HepG2 (cell line): ENCODE measurements around the gene NAV2. TPM values are rescaled to one million over a fixed set of nuclear protein-coding genes. Genes with fewer than 3 reads are reported as not detected.
A peak's percentile ranks its signal among the peaks of the same experiment; 100 is the strongest.

Experiments
- BHLHE40 ChIP-seq: IDR thresholded peaks from 2 replicates; pipeline ENCODE4 v1.6.1; 2011; ENCODE audit warnings: low read length, improper control_type of control experiment
- CREB1 ChIP-seq, 2 experiments: fragments of 450-650 bp in 1 of 2; IDR thresholded peaks; 2 replicates each; pipeline ENCODE4 v1.6.1; 2016 to 2017; ENCODE audit warnings: control low read depth in 1 of 2, mild to moderate bottlenecking in 1 of 2, missing compliant biosample characterization in 1 of 2, missing genetic modification characterization in 1 of 2
- DBP ChIP-seq: sonication (generic); formaldehyde crosslinking; IDR thresholded peaks from 2 replicates; pipeline ENCODE4 v1.4.0; 2020; ENCODE audit warnings: missing genetic modification reagents; ENCODE audit errors: not compliant biosample characterization
- DNMT1 ChIP-seq: sonication (generic); formaldehyde crosslinking; IDR thresholded peaks from 2 replicates; pipeline ENCODE4 v1.5.1; 2020; ENCODE audit warnings: mild to moderate bottlenecking, missing genetic modification reagents
- DNMT3B ChIP-seq: conservative IDR thresholded peaks from 2 replicates; pipeline ENCODE4 v1.6.1; 2016; ENCODE audit warnings: missing biosample characterization, control low read depth
- GRHL1 ChIP-seq: sonication (generic); formaldehyde crosslinking; conservative IDR thresholded peaks from 2 replicates; pipeline ENCODE4 v1.8.0; 2022; ENCODE audit warnings: missing genetic modification reagents
- ISX ChIP-seq: sonication (generic); formaldehyde crosslinking; conservative IDR thresholded peaks from 2 replicates; pipeline ENCODE4 v1.5.0; 2020; ENCODE audit warnings: missing genetic modification reagents
- KDM5B ChIP-seq: sonication (generic); formaldehyde crosslinking; IDR thresholded peaks from 2 replicates; pipeline ENCODE4 v1.4.0; 2020; ENCODE audit warnings: missing genetic modification reagents, mild to moderate bottlenecking, borderline replicate concordance
- KLF12 ChIP-seq: sonication (generic); formaldehyde crosslinking; IDR thresholded peaks from 2 replicates; pipeline ENCODE4 v1.4.0; 2020; ENCODE audit warnings: missing genetic modification reagents, borderline replicate concordance
- MLLT10 ChIP-seq: sonication (generic); formaldehyde crosslinking; IDR thresholded peaks from 2 replicates; pipeline ENCODE4 v1.4.0; 2020; ENCODE audit warnings: missing genetic modification reagents
- MLXIP ChIP-seq: sonication (generic); formaldehyde crosslinking; IDR thresholded peaks from 2 replicates; pipeline ENCODE4 v1.9.0; 2021; ENCODE audit warnings: missing genetic modification reagents, borderline replicate concordance
- MXD3 ChIP-seq: IDR thresholded peaks from 2 replicates; pipeline ENCODE4 v1.6.1; 2016; ENCODE audit warnings: mild to moderate bottlenecking, missing biosample characterization, missing genetic modification reagents
- SNAPC2 ChIP-seq: sonication (generic); formaldehyde crosslinking; IDR thresholded peaks from 2 replicates; pipeline ENCODE4 v1.8.1; 2022; ENCODE audit warnings: mild to moderate bottlenecking, missing genetic modification reagents
- SRSF9 ChIP-seq: fragments of 200-400 bp; formaldehyde crosslinking; IDR thresholded peaks from 2 replicates; pipeline ENCODE4 v1.6.1; 2018; ENCODE audit warnings: borderline replicate concordance, mild to moderate bottlenecking, low read depth, low read length; ENCODE audit not compliant: insufficient read depth, poor library complexity, severe bottlenecking
- TAF1 ChIP-seq: sonication (generic); formaldehyde crosslinking; IDR thresholded peaks from 2 replicates; pipeline ENCODE4 v1.4.0; 2020; ENCODE audit warnings: missing genetic modification reagents
- THAP9 ChIP-seq: sonication (generic); formaldehyde crosslinking; IDR thresholded peaks from 2 replicates; pipeline ENCODE4; 2020; ENCODE audit warnings: missing genetic modification reagents, mild to moderate bottlenecking, borderline replicate concordance
- TRIM24 ChIP-seq: sonication (generic); formaldehyde crosslinking; IDR thresholded peaks from 2 replicates; pipeline ENCODE4 v1.8.0; 2022; ENCODE audit warnings: mild to moderate bottlenecking, missing genetic modification reagents
- ZFP37 ChIP-seq: sonication (generic); formaldehyde crosslinking; IDR thresholded peaks from 2 replicates; pipeline ENCODE4 v1.4.0; 2020; ENCODE audit warnings: missing genetic modification reagents, borderline replicate concordance
- ZNF792 ChIP-seq: IDR thresholded peaks from 2 replicates; pipeline ENCODE4 v1.6.1; 2016
- ZNF883 ChIP-seq: sonication (generic); formaldehyde crosslinking; IDR thresholded peaks from 2 replicates; pipeline ENCODE4 v1.5.1; 2020; ENCODE audit warnings: mild to moderate bottlenecking, missing genetic modification reagents; ENCODE audit errors: not compliant biosample characterization
- polyA plus RNA-seq, 8 experiments: library from polyadenylated mRNA; depleted of rRNA in 3 of 8; stranded (reverse) in 7 of 8; unstranded in 1 of 8; fragments of >200 nt; fragmentation: Illumina TruSeq in 4 of 8; extraction: Trizol in 4 of 8; gene quantifications; 2 replicates each; pipeline versions ENCODE4 v1.2.1 to v1.2.3, GENCODE V29; 2011 to 2016; ENCODE audit warnings: low read depth in 4 of 8, missing spikeins in 1 of 8, mixed read lengths in 1 of 8; ENCODE audit not compliant: insufficient read depth in 1 of 8
- total RNA-seq, 5 experiments: library from RNA; depleted of rRNA; stranded (reverse); fragments of >200 nt; fragmentation: Illumina TruSeq; extraction: Trizol; gene quantifications; 2 replicates each; pipeline ENCODE4 v1.2.3, GENCODE V29; 2016; ENCODE audit warnings: low read depth in 1 of 5

NAV2 gene
- total and polyA plus RNA-seq, 2 of the 13 experiments (the other 11 are each of a cell fraction or from before 2014, with no cell fraction given), result 9.3 to 34.6 TPM

- TF ChIP-seq THAP9 (CRISPR knock-in tag), result no peak
- TF ChIP-seq DBP (CRISPR knock-in tag), result no peak
- TF ChIP-seq DNMT3B (CRISPR knock-in tag), result no peak
- TF ChIP-seq TRIM24 (CRISPR knock-in tag), result no peak
- TF ChIP-seq MXD3 (CRISPR knock-in tag), result no peak
- TF ChIP-seq BHLHE40, result no peak
- no peak for TF ChIP-seq MLXIP (CRISPR knock-in tag)
- TF ChIP-seq KLF12 (CRISPR knock-in tag), result 0 out of 2 replicates have a peak, but pooled peaks have one; percentile 49
- TF ChIP-seq CREB1 (IDR thresholded peaks at IDR 0.05), result no peak
- peak; percentile 35 for TF ChIP-seq CREB1 (CRISPR knock-in tag; IDR thresholded peaks at IDR 0.05)
- no peak for TF ChIP-seq TAF1 (CRISPR knock-in tag)
- no peak for TF ChIP-seq MLLT10
- no peak for TF ChIP-seq ZFP37 (CRISPR knock-in tag)
- TF ChIP-seq ISX, result no peak
- TF ChIP-seq SNAPC2 (CRISPR knock-in tag), result no peak
- no peak for TF ChIP-seq ZNF883
- no peak for TF ChIP-seq GRHL1 (CRISPR knock-in tag)
- TF ChIP-seq ZNF792 (CRISPR knock-in tag), result no peak; the same call in 1 of the 2 replicates
- TF ChIP-seq KDM5B (CRISPR knock-in tag), result no peak
- no peak for TF ChIP-seq DNMT1
- no peak for TF ChIP-seq SRSF9
Measured at GRCh38 chr11:19912115-19912957, 199.7 kb downstream of the NAV2 start (continued).
